GM21390 (cell line): ENCODE data around the gene GPR21.

ENCODE experiments used
- ATAC-seq: cut with Tn5 transposase; IDR thresholded peaks from one replicate; pipeline ENCODE4 v1.9.1; 2021; ENCODE audit not compliant: unreplicated experiment

GPR21 gene

GRCh38 chr9:123033352-123033751 is at the start of gene GPR21:
TSS of gene GPR21 (plus strand) at chr9:123033667. CDS start at chr9:123034567, 900 bp downstream.
- no peak for ATAC-seq

GRCh38 chr9:122986010-122986409 is 47.5 kb upstream of the GPR21 start:
- ATAC-seq = no peak

DNA sequence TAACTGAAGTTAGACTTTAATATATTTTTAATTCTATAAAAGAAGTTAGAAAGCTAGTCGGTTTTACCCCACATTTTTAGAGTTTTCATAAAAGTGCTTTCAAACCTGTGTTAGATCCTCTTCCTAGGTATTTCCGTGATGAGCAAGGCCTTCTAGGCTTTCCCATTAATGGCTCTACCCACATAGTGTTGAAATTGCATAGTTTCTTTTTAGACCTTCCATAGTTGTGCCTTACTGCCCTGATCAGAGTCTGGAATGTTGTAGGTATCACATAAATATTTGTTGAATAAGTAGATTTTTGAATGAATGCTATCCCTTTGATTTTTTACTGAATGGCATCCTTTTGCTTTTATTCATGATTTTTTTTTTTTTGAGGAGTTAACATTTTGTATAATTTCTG is 45.3 kb upstream of the GPR21 start:
- ATAC-seq = no peak

GRCh38 chr9:122988920-122989621 is 44.4 kb upstream of the GPR21 start:
- ATAC-seq = peak; percentile 84

GRCh38 chr9:122991370-122991830 is 42.1 kb upstream of the GPR21 start:
- ATAC-seq = no peak

- ATAC-seq = no peak
Observed at GRCh38 chr9:122996586-122996985, 36.9 kb upstream of the GPR21 start.

DNA sequence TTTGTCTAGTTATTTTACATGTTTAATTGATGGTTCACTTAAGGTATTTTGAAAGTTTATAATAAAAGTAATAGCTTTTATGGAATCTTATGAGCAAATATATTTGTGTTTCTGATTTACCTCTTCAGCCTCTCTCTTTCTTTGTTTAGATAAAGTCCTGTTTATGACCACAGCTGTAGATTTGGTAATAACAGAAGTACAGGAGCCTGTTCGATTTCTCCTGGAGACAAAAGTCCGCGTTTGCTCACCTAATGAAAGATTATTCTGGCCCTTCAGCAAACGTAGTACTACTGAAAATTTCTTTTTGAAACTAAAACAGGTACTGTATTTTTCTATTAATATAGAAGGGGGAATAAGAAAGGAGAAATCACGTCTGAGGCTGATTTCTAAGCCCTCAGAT is 35.0 kb upstream of the GPR21 start:
- ATAC-seq = no peak

- ATAC-seq = no peak
Observed at GRCh38 chr9:123000371-123001068, 32.9 kb upstream of the GPR21 start.

DNA sequence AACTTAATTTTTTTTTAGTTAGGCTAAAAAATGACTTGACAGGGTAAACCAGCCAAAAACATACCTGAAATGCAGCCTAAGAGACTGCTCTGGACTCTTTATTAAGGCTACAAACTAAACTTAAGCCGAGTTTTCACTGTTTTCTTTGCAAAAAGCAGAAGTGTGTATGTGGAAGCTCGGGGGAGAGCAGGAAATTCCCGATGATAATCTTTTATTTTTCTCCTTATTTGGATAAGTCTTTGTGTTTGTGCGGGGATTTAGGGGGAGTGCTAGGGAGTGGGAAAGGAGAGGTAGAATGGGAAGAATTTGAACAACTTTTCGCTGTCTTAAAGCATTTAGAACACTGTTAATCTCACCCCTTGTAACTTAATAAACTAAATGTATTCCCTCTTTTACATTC is 30.7 kb upstream of the GPR21 start:
- no peak for ATAC-seq

DNA sequence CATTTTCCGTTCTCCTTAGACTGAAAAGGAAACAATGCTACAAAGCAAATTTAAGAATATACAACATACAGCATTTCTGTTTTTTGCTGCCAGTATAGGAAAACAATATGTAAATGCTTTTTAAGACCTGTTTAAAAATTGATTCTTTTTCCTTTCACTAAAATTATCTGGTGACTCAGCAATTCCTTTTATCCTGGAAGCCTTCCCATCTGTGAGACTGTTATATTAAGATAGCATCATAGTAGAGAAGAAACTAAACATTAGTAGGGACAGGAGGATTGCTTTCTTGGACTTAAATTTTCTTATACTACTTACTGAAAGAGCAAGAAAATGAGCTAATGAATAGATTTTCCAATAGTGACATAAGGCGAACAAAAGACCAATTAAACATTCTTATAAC is 30.0 kb upstream of the GPR21 start:
- no peak for ATAC-seq

- ATAC-seq = no peak
Observed at GRCh38 chr9:123005964-123006363, 27.5 kb upstream of the GPR21 start.

DNA sequence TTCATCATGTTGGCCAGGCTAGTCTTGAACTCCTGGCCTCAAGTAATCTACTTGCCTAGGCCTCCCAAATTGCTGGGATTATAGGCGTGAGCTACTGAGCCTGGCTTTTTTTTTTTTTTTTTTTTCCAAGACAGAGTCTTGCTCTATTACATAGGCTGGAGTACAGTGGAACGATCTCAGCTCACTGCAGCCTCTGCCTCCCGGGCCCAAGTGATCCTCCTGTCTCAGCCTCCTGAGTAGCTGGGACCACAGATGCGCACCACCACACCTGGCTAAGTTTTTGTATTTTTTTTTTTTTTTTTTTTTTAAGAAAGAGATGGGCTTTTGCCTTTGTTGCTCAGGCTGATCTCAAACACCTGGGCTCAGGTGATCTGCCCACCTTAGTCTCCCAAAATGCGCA is 26.2 kb upstream of the GPR21 start:
- no peak for ATAC-seq

DNA sequence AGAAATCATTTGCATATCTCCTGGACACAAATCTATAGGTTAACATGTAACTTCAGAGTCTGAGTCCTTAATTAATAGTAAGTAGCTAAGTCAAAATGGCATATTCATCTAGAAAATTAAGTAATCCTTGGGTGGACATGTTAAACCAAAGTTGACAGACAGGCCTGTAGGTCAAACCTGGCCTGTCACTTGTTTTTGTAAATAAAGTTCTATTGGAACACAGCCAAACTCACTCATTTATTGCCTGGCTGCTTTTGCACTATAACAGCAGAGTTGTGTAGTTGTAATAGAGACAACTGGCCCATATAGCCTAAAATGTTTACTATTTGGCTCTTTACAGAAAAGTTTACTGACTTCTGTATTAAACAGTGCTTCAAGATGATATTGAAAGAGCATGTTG is 24.6 kb upstream of the GPR21 start:
- no peak for ATAC-seq

DNA sequence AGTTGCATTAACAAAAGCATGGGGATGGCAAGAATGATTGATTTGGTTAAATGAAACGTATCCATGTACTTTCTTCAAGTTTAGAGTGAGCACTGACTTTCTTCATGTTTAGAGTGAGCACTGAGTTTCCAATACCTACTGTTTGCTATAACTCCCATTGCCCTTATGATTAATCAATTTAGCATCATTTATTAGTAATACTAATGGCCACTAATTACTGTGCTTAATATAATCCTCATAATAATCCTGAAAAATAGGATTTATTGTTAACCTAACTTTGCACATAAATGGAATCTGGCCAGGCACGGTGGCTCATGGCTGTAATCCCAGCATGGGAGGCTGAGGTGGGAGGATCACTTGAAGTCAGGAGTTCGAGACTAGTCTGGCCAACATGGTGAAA is 22.1 kb upstream of the GPR21 start:
- no peak for ATAC-seq

DNA sequence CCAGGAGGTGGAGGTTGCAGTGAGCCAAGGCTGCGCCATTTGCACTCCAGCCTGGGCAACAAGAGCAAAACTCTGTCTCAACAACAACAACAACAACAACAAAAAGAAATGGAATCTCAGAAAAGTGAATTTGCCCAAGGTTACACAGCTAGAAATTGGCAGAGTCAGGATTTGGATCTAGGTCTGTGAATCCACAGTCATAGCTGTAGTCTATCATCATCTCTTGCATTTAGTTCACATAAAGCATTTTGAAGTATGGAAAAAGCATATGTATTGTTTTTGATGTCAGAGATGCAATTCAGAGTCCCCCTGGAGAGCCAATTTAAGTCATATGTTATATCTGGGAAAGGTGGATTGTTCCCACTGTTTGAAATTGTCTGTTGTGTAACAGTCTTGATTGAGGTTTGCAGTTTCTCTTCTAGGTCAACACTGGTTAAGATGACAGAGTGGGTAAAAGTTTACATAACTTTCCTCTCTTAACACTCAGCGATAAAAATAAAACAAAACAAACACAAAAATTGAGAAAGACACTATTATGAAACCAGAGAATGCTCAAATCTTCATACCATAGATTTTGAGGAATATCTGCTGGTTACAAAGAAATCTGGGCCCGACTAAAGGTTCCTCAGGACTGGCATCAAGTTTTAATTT is 21.5 kb upstream of the GPR21 start:
- no peak for ATAC-seq

DNA sequence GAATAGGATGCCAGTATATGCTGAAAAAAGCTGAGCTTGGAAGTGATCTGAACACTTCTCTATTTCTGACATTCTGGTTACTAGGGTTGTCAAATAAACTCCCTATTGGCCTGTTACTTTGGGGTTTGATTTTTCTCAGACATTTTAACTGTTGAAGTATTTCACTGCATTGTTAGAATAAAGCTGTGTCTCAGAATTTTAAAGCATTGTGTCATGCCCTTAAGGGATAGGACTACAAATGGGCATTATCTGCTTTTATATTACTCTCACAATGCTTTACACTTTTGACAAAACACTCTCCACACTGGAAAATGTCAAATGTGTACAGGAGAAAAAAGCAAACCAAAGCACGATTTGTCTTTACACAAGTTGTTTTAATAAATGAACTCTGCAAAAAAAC is 16.8 kb upstream of the GPR21 start:
- ATAC-seq = no peak

- ATAC-seq = no peak
Observed at GRCh38 chr9:123020796-123021195, 12.7 kb upstream of the GPR21 start.

GRCh38 chr9:123026425-123026824 is 7.0 kb upstream of the GPR21 start:
- no peak for ATAC-seq

DNA sequence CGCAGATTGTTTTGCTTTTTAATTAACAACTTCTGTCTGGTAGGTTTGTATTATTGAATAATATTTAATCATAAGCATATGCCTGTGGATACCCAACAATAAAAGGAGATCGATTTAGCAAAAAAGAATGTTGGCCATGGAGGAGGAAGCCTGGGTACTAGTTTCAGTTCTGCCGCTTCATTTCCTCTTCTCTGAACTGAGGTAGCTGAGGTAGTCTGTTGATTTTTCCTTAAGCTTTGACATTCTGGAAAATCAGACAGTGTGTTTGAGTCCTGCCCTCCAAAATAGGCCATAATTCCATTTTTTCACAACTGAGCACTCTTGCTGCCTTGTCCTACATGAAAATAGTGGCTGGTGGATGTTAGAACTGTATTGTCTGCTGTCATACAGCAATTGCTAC is 6.0 kb upstream of the GPR21 start:
- no peak for ATAC-seq

DNA sequence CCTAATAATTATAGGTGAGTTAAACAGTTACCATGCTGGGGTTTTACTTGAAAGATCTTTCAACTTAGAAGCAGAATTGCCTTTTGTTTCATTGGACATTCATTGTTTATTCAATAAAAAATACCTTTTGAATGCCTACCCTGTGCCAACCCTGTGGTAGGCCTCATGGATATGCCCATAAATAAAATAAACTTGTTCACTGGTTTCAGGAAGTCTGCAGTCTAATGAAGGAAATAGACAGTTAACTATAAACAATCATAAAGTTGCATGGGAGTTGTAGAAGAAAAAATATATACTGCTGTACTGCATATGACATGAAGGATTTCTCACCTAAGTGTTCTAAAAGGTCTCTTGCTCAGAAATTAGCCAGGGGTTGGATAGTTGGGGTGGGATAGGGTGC is 5.3 kb upstream of the GPR21 start:
- no peak for ATAC-seq

GRCh38 chr9:123028973-123029372 is 4.5 kb upstream of the GPR21 start:
- ATAC-seq = no peak

DNA sequence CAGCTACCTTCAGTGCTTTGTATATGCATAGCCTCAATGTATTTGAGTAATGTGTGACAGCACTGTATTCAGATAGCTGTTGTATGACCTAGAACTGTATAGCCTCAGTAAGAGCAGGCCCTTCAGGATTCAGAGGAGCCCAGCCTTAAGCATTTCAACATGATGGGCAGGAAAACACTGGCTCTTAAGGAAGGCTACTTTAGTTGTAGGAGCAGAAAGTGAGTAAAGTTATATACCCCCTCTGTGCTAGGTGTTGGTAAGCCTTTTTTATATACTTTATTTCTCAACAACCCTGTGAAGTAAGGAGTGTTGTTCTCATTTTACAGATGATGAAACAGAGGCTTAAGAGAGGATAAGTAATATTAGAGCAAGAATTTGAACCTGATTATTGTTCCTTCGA is 1.5 kb upstream of the GPR21 start:
- no peak for ATAC-seq
